ENCODE results near the gene SLC5A5.
"Not testable (repeated sequence)": the region's sequence is repeated elsewhere in the genome, so short reads cannot be mapped to it uniquely, and the experiment has no call there.

Gene SLC5A5

DNA sequence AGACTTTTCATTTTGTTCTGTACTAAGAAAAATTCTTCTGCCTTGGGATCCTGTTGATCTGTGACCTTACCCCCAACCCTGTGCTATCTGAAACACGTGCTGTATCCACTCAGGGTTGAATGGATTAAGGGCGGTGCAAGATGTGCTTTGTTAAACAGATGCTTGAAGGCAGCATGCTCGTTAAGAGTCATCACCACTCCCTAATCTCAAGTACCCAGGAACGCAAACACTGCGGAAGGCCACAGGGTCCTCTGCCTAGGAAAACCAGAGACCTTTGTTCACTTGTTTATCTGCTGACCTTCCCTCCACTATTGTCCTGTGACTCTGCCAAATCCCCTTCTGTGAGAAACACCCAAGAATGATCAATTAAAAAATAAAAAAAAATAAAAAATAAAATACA lies 47.4 kb downstream of the SLC5A5 start:
- not testable (repeated sequence) for DNase-seq (ENCODE audit: low read depth)

- DNase-seq (ENCODE audit: low read depth): no peak
These were observed 48.8 kb downstream of the SLC5A5 start for GRCh38 chr19:17920527-17920926.

DNA sequence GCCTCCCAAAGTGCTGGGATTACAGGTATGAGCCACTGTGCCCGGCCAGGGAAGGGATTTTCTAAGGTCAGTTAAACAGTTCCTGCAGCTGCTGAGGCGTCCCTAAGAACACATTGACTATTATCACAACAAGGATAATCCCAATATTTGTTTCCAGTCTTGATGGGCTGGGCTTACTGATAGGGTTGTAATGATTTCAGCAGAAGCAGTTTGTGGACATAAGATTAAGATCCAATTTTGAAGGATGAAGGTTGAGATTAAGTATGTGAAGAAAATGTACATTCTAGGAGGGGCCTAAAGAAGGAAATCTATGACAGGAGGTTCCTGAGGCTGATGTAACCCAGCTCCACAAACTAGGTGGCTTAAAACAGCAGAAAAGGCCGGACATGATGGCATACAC lies 50.4 kb downstream of the SLC5A5 start:
- no peak for DNase-seq (ENCODE audit: low read depth)

DNA sequence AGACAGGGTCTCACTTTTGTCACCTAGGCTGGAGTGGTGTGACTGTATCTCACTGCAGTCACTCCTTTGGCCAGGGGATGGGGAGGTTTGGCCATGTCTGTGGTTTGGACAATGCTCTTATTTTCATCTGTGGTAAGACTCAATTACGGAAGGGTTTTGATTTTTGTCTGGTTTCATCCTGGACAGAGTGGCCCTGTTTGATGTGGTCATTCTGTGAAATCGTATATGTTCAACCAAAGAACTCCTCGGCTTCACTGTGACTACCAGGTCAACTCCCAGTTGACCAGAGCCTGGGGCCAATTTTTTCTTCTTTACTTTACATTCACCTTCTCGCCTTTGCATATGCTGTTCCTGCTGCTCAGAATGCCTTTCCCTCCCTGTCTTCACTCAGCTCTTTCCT lies 54.3 kb downstream of the SLC5A5 start:
- DNase-seq (ENCODE audit: low read depth): no peak

GRCh38 chr19:17929056-17929455 lies 57.3 kb downstream of the SLC5A5 start:
- no peak for DNase-seq (ENCODE audit: low read depth)

- DNase-seq (ENCODE audit: low read depth): no peak
These were observed 59.9 kb downstream of the SLC5A5 start for GRCh38 chr19:17931532-17932191.

- peak; percentile 80 for DNase-seq (ENCODE audit: low read depth)
These were observed 61.0 kb downstream of the SLC5A5 start, which contains the start of gene CCDC124 for GRCh38 chr19:17932485-17933338. Gene CCDC124, plus strand, starts transcription at chr19:17933015. Its CDS starts 3,406 bp downstream, at chr19:17936421.

DNA sequence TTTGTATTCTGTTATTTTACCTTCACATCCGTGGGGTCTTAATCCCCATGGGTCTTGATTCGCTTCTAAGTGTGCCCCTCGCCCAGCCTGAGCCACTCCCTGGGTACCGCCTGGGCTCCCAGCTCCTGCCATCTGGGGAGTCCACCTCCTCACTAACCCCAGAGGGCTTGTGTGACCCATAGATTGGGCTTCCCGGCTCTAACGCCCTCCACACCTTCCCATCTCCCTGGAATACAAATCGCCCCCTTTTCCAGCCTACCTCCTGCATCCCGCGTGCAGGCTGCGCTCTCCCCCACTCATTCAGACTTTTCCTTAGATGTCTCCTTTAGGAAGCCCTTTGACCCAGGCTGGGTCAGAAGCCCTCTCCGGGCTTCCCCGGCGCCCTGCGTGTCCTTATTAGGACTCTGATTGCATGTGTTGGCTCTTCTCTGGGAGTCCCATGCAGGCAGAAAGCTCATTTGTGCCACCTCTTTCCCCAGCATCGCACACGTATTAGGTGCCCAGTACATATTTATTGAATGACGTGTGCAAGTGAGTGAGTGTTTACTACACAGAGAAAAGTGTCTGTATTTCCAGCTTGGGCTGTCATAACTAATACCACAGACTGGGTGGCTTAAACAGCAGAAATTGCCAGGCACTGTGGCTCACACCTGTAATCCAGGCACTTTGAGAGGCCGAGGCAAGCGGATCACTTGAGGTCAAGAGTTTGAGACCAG lies 61.8 kb downstream of the SLC5A5 start:
- DNase-seq (ENCODE audit: low read depth): no peak

GRCh38 chr19:17936379-17936778 lies 64.6 kb downstream of the SLC5A5 start:
- DNase-seq (ENCODE audit: low read depth): no peak

- DNase-seq (ENCODE audit: low read depth): no peak
These were observed 65.7 kb downstream of the SLC5A5 start for GRCh38 chr19:17937371-17937900.

DNA sequence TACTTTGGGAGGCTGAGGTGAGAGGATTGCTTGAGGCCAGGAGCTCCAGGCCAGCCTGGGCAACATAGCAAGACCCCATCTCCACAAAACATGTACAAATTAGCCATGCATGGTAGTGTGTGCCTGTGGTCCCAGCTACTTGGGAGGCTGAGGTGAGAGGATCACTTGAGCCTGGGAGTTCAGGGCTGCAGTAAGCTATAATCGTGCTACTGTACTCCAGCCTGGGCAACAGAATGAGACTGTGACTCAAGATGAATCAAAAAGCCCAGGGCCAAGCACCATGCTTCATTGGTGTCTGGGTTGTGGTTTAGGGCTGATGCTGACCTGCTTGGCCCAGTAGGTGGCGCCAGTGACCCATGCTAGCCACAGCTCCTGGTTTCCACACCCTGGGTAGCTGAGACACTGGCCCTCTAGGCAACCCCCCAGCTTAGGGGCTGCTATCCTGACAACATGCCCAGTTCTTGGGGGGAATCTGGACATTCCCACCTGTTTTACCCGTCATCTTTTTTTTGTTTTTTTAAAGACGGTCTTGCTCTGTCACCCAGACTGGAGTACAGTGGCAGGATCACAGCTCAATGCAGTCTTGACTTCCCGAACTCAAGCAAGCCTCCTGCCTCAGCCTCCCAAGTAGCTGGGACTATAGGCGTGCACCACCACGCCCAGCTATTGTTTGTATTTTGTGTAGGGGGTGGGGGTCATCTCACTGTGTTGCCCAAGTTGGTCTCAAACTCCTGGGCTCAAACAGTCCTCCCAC lies 66.5 kb downstream of the SLC5A5 start:
- no peak for DNase-seq (ENCODE audit: low read depth)

DNA sequence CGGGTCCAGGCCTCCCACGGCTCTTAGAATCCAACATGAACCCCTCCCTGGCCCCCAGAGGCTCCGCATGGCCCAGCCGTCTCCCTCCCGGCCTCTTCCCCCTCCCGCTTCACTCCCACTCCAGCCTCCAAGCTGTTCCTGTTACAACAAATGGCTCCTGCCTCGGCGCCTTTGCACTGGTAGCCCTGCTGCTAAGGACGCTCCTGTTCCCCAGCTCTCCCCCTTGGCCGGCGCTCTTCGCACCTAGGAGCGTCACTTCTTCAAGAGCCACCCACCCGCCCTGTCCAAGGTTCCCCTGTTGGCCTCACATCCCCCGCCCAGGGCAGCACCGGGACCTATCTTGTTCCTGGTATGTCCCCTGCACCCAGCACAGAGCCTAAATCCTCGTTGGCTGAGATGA lies 70.4 kb downstream of the SLC5A5 start:
- DNase-seq (ENCODE audit: low read depth): no peak

- DNase-seq (ENCODE audit: low read depth): no peak
These were observed 71.0 kb downstream of the SLC5A5 start for GRCh38 chr19:17942582-17943273.

- DNase-seq (ENCODE audit: low read depth): no peak
These were observed 71.8 kb downstream of the SLC5A5 start for GRCh38 chr19:17943274-17944221.

- DNase-seq (ENCODE audit: low read depth): no peak
These were observed 72.6 kb downstream of the SLC5A5 start for GRCh38 chr19:17944301-17944700.

All from CMK (cell line).